Epithelial cell of proximal tubule (primary cell): ENCODE measurements around the gene ANKEF1. TPM values are rescaled to one million over a fixed set of nuclear protein-coding genes. Genes with fewer than 3 reads are reported as not detected.

ENCODE experiments used
- DNase-seq: peaks from one replicate; pipeline ENCODE4 v3.0.0-alpha.2; 2011; ENCODE audit warnings: low read depth
- H3K4me3 ChIP-seq: 2 replicates; pipeline ENCODE4 v1.5.1; 2011; ENCODE audit warnings: low read depth, mild to moderate bottlenecking, low read length
- CTCF ChIP-seq: conservative IDR thresholded peaks from 2 replicates; pipeline ENCODE4 v1.5.1; 2012; ENCODE audit warnings: low read depth, mild to moderate bottlenecking, low read length
- total RNA-seq: library from RNA; depleted of rRNA; stranded (reverse); fragments of >200 nt; gene quantifications from 2 replicates; pipeline ENCODE4 v1.2.3, GENCODE V29; 2015

ANKEF1 gene
- total RNA-seq, 1 donor from 2014 or later: 3.6 TPM

- no peak overlapping the region for H3K4me3 ChIP-seq
- no peak for TF ChIP-seq CTCF
- DNase-seq: no peak
Observed at GRCh38 chr20:9995510-9996272, 39.1 kb upstream of the ANKEF1 start.

GRCh38 chr20:9996944-9997343 lies 37.8 kb upstream of the ANKEF1 start:
- DNase-seq: no peak
- no peak overlapping the region for H3K4me3 ChIP-seq
- no peak for TF ChIP-seq CTCF

GRCh38 chr20:9999645-10000044 lies 35.1 kb upstream of the ANKEF1 start:
- no peak overlapping the region for H3K4me3 ChIP-seq
- no peak for TF ChIP-seq CTCF
- DNase-seq: no peak

GRCh38 chr20:10002866-10003265 lies 31.9 kb upstream of the ANKEF1 start:
- no peak overlapping the region for H3K4me3 ChIP-seq
- TF ChIP-seq CTCF: no peak

GRCh38 chr20:10004900-10005299 lies 29.9 kb upstream of the ANKEF1 start:
- no peak for TF ChIP-seq CTCF
- no peak overlapping the region for H3K4me3 ChIP-seq
- no peak for DNase-seq

More at GRCh38 chr20:10002866-10003265, 31.9 kb upstream of the ANKEF1 start:
- DNase-seq: no peak

- DNase-seq: no peak
- no peak overlapping the region for H3K4me3 ChIP-seq
- TF ChIP-seq CTCF: no peak
Observed at GRCh38 chr20:10005885-10006284, 28.9 kb upstream of the ANKEF1 start.

GRCh38 chr20:10006447-10007090 lies 28.2 kb upstream of the ANKEF1 start:
- no peak overlapping the region for H3K4me3 ChIP-seq
- DNase-seq: no peak
- no peak for TF ChIP-seq CTCF
